Gastrocnemius medialis (tissue), 4 donors: Measurements from ENCODE around the gene EXD3.

ENCODE experiments used
- CTCF ChIP-seq, 5 experiments: fragments of 450-650 bp in 3 of 5; fragments of 200-600 bp in 2 of 5; sonication (generic) in 2 of 5; IDR thresholded peaks in 4 of 5; conservative IDR thresholded peaks in 1 of 5; 1 replicate in 4 of 5; 2 replicates in 1 of 5; pipeline ENCODE4 v1.5.1; 2016 to 2019; ENCODE audit warnings: antibody characterized with exemption in 5 of 5, mild to moderate bottlenecking in 3 of 5, moderate library complexity in 3 of 5
- POLR2A ChIP-seq, 2 donors: fragments of 450-650 bp; IDR thresholded peaks; one replicate each; pipeline ENCODE4 v1.6.1; 2017; ENCODE audit warnings: antibody characterized with exemption in 2 of 2, mild to moderate bottlenecking in 2 of 2, moderate library complexity in 2 of 2

- no peak for TF ChIP-seq CTCF (IDR thresholded peaks at IDR 0.05 in 4 of 5, conservative IDR thresholded peaks at IDR 0.05 in 1 of 5)
- no peak for TF ChIP-seq POLR2A (IDR thresholded peaks at IDR 0.05)
These were observed 34.2 kb downstream of the EXD3 start for GRCh38 chr9:137388589-137389427.
